NCI-H1105 (cell line): ENCODE data around the gene FNDC3B.

Source experiments
- DNase-seq: peaks from one replicate; lab custom pipeline; 2025; lab: John Stamatoyannopoulos, UW

FNDC3B gene

GRCh38 chr3:172189987-172190603 lies 150.7 kb downstream of the FNDC3B start:
- no peak for DNase-seq

GRCh38 chr3:172190980-172191379 lies 151.6 kb downstream of the FNDC3B start:
- DNase-seq, result no peak

GRCh38 chr3:172191629-172192028 lies 152.3 kb downstream of the FNDC3B start:
- no peak for DNase-seq

- no peak for DNase-seq
Measured at GRCh38 chr3:172192830-172193415, 153.5 kb downstream of the FNDC3B start.

GRCh38 chr3:172193436-172193835 lies 154.1 kb downstream of the FNDC3B start:
- DNase-seq, result no peak

- peak; percentile 80 for DNase-seq
Measured at GRCh38 chr3:172194702-172195406, 155.5 kb downstream of the FNDC3B start.

GRCh38 chr3:172195407-172195754 lies 156.0 kb downstream of the FNDC3B start:
- no peak for DNase-seq

- DNase-seq, result no peak
Measured at GRCh38 chr3:172197344-172197743, 158.0 kb downstream of the FNDC3B start.

- no peak for DNase-seq
Measured at GRCh38 chr3:172198428-172198827, 159.1 kb downstream of the FNDC3B start.

GRCh38 chr3:172199850-172200369 lies 160.5 kb downstream of the FNDC3B start:
- DNase-seq, result no peak

GRCh38 chr3:172201136-172201869 lies 161.9 kb downstream of the FNDC3B start:
- DNase-seq, result peak; percentile 95

- DNase-seq, result no peak
Measured at GRCh38 chr3:172201870-172202236, 162.5 kb downstream of the FNDC3B start.

GRCh38 chr3:172202797-172203196 lies 163.4 kb downstream of the FNDC3B start:
- no peak for DNase-seq

- peak; percentile 56 for DNase-seq
Measured at GRCh38 chr3:172203522-172204258, 164.3 kb downstream of the FNDC3B start.

- DNase-seq, result no peak
Measured at GRCh38 chr3:172204716-172205115, 165.3 kb downstream of the FNDC3B start.

GRCh38 chr3:172208586-172209332 lies 169.4 kb downstream of the FNDC3B start:
- no peak for DNase-seq

GRCh38 chr3:172209333-172210321 lies 170.2 kb downstream of the FNDC3B start:
- no peak for DNase-seq

- DNase-seq, result no peak
Measured at GRCh38 chr3:172210355-172210754, 171.0 kb downstream of the FNDC3B start.

- DNase-seq, result no peak
Measured at GRCh38 chr3:172211123-172211522, 171.7 kb downstream of the FNDC3B start.

- no peak for DNase-seq
Measured at GRCh38 chr3:172213200-172213599, 173.8 kb downstream of the FNDC3B start.
